IPS-18c (cell line): ENCODE data around the gene RAD51B.
"Not testable (repeated sequence)": the region's sequence is repeated elsewhere in the genome, so short reads cannot be mapped to it uniquely, and the experiment has no call there.

Experiments used
- H3K4me3 ChIP-seq: 2 replicates; pipeline ENCODE4 v1.7.0; 2013; ENCODE audit warnings: low read depth, mild to moderate bottlenecking, low read length, moderate library complexity; ENCODE audit not compliant: insufficient read depth
- H3K9me3 ChIP-seq: one replicate; pipeline ENCODE4 v1.6.1; 2013; ENCODE audit warnings: mild to moderate bottlenecking, low read length, moderate library complexity; ENCODE audit not compliant: control insufficient read depth, insufficient read depth

RAD51B gene

DNA sequence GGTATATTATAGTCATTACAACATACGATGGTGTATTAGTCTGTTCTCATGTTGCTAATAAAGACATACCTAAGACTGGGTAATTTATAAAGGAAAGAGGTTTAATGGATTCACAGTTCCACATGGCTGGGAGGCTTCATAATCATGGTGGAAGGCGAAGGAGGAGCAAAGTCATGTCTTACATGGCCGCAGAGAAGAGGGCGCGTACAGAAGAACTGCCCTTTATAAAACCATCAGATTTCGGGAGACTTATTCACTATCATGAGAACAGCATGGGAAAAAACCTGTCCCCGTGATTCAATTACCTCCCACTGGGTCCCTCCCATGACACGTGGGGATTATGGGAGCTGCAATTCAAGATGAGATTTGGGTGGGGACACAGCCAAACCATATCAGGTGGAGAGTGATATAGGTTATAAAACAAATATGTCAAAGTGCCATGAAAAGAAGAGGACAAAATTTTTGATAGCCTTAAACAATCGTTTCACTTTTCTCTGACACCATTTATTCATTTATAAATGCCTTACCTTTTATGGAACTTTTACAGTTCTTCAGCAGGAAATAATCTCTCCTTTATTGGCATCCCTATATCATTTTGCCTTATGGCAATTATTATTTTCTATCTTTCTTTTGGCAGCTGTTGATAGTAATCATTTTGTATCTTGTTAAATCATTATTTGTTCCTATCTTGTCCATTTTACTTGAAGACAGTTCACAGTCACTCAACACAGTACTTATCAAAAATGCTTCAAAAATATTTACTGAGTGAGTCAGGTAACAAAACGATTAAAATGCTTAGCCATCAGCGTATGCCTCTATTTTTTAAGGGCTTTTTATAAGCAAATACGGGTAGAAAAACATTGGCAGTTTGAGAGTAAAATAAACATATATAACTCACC lies 196.0 kb downstream of the RAD51B start:
- Histone ChIP-seq H3K4me3 (no peak overlapping the region), H3K9me3 (no peaks in the 10 kb centered on the region)

DNA sequence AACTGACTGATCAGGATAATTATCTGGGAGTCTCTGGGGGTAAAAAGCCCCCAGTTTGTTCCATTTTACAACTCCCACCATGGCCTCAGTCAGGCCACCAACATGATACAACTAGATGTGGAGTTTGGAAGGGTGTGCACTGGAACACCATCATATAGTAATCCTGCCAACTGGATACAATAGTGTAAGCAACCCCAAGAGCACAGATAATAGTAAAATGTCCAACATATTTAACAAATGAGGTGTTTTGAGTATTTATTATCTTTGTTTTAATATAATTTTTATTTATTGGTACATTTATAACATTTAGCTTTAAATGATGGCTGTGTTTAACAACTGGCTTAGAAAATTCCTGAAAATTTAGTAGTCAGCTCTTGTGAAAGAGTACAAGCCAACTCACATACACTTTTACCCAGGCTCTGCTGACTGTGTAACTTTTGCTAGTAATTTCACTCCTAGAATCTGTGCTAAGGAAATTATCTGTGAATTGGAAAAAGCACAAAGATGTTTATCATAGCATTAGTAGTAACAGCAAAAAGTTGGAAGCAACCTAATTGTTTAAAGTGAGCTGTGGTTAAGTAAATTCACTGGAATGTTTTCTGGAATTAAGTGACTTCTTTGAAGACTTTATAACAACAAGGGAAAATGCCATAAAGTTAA lies 196.8 kb downstream of the RAD51B start:
- Histone ChIP-seq H3K4me3 (no peak overlapping the region), H3K9me3 (no peaks in the 10 kb centered on the region)

- no peak overlapping the region for H3K4me3 ChIP-seq
Observed at GRCh38 chr14:68018598-68018997, 199.0 kb downstream of the RAD51B start.

DNA sequence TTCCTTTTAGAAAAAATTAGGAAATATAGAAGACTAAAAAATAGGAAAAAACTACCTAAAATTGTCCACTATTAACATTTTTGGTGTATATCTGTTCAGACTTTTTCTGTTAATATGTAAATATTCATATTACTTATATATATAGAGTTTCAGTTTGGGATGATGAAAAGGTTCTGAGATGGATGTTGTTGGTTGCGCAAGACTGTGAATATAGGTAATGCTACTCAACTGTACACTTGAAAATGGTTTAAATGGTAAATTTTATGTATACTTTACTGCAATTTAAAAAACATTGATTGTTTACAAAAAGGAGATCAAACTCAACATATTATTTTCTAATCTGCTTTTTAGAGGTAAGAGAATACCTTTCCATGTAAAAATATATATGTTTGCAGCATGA lies 200.9 kb downstream of the RAD51B start:
- Histone ChIP-seq H3K9me3 (no peaks in the 10 kb centered on the region), H3K4me3 (no peak overlapping the region)

More at GRCh38 chr14:68018598-68018997, 199.0 kb downstream of the RAD51B start:
- no peaks in the 10 kb centered on the region for H3K9me3 ChIP-seq

DNA sequence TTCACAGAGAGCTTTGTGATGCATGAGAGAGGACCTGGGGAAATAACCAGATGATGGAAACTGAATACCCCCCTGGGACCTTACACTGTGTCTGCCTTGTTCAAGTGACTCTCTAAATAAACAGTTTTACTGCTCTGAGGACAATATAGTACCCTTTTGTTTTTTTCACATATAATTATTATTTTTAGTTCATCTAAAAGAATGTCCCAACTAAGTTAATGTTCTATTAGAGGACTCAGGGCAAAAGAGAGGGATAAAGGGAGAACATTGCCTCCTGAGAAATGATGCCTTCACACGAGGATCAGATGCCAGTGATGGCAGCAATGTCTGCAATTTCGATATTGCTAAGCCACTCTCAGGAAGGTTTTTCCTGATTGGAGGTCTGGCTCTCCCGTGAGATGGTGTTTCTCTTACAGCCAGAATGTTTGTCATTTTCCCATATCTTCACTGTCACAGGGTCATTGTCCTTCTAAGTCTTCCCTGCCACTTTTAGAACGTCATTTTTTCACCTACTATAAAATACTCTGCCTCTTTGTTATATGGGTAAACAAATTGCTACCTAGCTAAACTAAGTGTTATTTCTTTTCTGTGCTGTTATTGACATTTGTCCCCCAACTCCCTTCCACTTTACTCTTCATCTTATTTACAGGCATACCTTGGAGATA lies 201.6 kb downstream of the RAD51B start:
- Histone ChIP-seq H3K4me3 (no peak overlapping the region), H3K9me3 (no peaks in the 10 kb centered on the region)

- H3K9me3 ChIP-seq: no peaks in the 10 kb centered on the region
Observed at GRCh38 chr14:68027276-68027675, 207.7 kb downstream of the RAD51B start.

GRCh38 chr14:68028075-68028474 lies 208.5 kb downstream of the RAD51B start:
- no peak overlapping the region for H3K4me3 ChIP-seq
- no peaks in the 10 kb centered on the region for H3K9me3 ChIP-seq

More at GRCh38 chr14:68027276-68027675, 207.7 kb downstream of the RAD51B start:
- no peak overlapping the region for H3K4me3 ChIP-seq

GRCh38 chr14:68031011-68031410 lies 211.4 kb downstream of the RAD51B start:
- not testable (repeated sequence) for H3K4me3 ChIP-seq, H3K9me3 ChIP-seq

GRCh38 chr14:68032154-68032553 lies 212.6 kb downstream of the RAD51B start:
- Histone ChIP-seq H3K4me3 (no peak overlapping the region), H3K9me3 (no peaks in the 10 kb centered on the region)

DNA sequence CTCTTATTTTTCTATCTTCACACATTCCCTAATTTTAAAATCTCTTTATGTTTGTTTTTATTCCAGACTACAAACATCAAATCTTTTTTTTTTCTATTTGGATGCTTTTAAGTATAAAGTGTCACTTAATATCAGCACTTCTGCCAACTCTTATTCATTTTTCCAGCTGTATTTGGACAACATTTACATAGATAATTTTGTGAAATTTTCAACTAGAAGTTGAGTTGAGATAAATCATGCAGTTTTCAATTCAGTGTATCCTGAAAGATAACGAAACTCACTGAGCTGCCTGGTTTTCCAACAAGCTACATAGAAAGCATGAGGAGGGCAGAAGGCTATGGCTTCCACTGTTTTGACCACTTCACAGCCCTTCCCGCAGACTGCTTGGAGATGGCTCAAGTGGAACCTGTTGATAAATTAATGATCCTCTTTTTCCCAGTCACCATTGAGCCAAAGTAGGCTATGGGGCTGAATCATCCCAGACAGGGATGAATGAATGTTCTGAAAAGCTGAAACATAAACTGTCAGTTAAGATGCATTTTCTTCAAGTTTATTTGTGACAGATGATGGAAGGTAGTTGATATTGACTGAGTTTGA lies 213.9 kb downstream of the RAD51B start:
- Histone ChIP-seq H3K4me3 (no peak overlapping the region), H3K9me3 (no peaks in the 10 kb centered on the region)

- Histone ChIP-seq H3K4me3 (no peak overlapping the region), H3K9me3 (no peaks in the 10 kb centered on the region)
Observed at GRCh38 chr14:68034896-68035295, 215.3 kb downstream of the RAD51B start.

DNA sequence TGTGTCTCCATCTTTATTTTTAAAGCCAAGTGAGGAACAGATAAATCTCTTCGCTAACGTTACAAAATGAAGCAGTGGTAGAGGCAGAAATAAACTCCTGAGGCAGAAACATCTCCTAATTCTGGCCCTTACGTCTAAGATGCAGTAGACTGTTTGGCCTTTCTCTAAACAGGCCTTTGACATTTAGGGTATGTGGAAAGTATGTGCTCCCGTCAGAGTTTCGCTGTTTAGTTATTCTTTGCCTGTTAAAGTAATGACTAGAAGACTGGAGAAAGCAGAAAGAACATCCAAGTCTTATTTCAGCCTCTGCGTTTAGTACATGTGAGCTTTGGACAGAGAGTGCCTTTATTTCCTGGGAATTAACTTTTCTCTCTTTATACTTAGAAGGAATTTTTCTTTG lies 216.6 kb downstream of the RAD51B start:
- H3K4me3 ChIP-seq: no peak overlapping the region
- no peaks in the 10 kb centered on the region for H3K9me3 ChIP-seq

DNA sequence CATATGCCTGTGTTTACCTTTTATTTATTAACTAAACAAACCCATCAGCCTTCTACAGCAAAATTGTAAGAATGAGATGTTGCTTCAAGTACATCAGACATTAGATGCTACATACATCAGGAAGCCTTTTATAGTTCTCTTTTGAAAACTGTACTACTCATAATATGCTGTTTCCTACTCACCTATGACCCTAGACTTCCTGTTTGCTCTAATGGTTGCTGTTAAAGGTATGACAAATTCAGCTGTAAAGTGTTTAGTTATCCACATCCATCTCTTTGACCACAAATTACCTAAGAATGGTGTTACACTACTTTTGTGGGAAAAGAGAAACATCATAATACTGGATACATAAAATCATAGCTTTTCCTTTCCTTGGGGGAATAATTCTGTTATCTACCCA lies 220.0 kb downstream of the RAD51B start:
- Histone ChIP-seq H3K9me3 (no peaks in the 10 kb centered on the region), H3K4me3 (no peak overlapping the region)

DNA sequence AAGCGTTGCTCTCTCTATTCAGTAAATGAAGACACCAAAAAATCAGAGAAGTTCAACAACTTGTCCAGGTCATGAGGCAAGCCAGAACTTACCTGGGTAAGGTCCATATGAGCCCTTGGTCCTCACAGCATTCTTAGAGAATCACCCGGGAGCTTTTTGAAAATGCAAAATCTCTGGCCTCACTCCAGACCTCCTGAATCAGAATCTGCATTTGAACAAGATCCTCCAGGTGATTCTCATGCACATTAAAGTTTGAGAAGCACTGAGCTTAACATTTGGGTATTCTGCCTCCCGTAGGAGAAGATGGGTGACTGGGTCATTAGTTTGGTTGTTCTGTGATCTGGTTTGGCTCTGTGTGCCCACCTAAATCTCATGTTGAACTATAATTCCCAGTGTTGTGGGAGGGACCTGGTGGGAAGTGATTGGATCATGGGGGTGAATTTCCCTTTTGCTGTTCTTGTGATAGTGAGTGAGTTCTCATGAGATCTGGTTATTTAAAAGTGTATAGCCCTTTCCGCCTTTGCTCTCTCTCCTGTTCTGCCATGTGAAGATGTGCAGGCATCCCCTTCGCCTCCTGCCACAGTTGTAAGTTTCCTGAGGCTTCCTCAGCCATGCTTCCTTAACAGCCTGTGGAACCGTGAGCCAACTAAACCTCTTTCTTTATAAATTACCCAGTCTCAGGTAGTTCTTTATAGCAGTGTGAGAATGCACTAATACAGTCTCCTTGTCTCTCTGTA lies 221.2 kb downstream of the RAD51B start:
- Histone ChIP-seq H3K4me3 (no peak overlapping the region), H3K9me3 (no peaks in the 10 kb centered on the region)

DNA sequence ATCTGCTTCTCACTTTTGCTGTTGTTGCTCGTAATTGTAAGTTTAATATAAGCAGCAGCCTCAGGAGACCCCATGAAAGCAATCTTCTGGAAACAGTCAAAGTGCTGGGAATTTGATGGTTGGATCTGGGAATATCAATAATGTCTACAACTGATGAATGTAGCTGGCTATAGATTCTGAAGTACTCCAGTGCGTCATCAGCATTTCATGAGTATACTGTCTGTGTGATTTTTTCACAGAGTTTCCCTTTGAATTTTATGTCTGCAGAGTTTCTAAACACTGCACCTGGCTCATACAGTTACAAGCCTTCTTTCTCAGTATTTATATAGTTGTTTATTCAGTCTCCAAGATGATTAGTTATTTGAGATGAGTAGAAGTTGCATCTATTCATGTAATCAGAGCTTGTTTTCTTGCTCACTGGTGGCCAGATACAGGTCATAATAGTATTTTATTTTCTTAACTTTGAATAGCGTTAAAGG lies 222.3 kb downstream of the RAD51B start:
- H3K4me3 ChIP-seq: no peak overlapping the region
- H3K9me3 ChIP-seq: no peaks in the 10 kb centered on the region

GRCh38 chr14:68042586-68043210 lies 223.1 kb downstream of the RAD51B start:
- no peaks in the 10 kb centered on the region for H3K9me3 ChIP-seq
- no peak overlapping the region for H3K4me3 ChIP-seq
